Peyer's patch (tissue), 4 donors: ENCODE results near the gene AFF2.

Source experiments
- CTCF ChIP-seq, 6 experiments: fragments of 450-650 bp in 4 of 6; fragments of 200-600 bp in 2 of 6; sonication (generic) in 1 of 6; IDR thresholded peaks; one replicate each; pipeline ENCODE4 v1.5.1; 2017 to 2019; ENCODE audit warnings: antibody characterized with exemption in 6 of 6, mild to moderate bottlenecking in 3 of 6, moderate library complexity in 1 of 6
- POLR2A ChIP-seq, 2 donors: fragments of 450-650 bp; IDR thresholded peaks; one replicate each; pipeline ENCODE4 v1.5.1; 2017; ENCODE audit warnings: antibody characterized with exemption in 2 of 2, mild to moderate bottlenecking in 2 of 2, moderate library complexity in 2 of 2

DNA sequence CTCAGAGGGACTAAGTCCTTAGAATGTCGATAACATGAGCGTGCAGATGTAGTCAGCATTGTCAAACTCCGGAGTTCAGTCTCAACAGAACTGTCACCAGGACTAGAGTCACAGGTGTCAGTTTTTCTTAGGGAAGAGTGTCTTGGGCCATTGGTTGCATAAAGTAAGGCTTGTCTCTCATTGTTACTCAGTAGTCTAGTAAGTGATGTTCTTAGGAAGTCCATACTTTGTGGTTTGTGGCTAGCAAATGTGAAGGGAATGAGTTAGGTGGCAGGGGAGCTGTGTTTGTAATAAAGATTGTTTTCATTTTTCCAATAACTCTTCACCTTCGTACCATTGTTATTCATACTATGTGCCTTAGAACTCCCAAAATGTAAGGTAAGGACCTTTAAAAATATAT lies 119.6 kb downstream of the AFF2 start:
- TF ChIP-seq POLR2A (IDR thresholded peaks at IDR 0.05) (no peak), CTCF (IDR thresholded peaks at IDR 0.05) (no peak)
